Dedifferentiated amniotic fluid mesenchymal stem cell (primary cell): Measurements from ENCODE around the gene ETS2.

ENCODE experiments used
- DNase-seq: peaks from one replicate; pipeline ENCODE4 v3.0.0-alpha.2; 2016; ENCODE audit errors: extremely low spot score

Gene ETS2

DNA sequence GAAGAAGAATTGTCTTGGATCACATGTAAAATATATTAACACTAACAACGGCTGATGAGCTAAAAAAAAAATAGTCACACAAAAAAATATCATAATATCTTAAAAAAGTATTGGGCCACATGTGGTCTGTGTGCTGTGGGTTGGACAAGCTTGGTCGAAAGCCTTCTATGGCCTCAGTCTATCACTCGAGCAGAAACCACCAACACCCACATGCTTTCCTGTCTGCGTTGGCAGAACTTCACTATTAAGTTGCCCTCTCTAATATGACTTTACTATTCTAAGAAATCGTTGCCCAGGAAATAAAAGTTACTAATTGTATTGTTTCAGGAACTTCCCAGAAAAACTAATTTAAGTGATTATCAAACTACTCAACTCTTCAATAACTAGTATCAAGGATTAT, 28.2 kb upstream of the ETS2 start:
- no peak for DNase-seq

GRCh38 chr21:38780879-38781278, 24.9 kb upstream of the ETS2 start:
- no peak for DNase-seq

DNA sequence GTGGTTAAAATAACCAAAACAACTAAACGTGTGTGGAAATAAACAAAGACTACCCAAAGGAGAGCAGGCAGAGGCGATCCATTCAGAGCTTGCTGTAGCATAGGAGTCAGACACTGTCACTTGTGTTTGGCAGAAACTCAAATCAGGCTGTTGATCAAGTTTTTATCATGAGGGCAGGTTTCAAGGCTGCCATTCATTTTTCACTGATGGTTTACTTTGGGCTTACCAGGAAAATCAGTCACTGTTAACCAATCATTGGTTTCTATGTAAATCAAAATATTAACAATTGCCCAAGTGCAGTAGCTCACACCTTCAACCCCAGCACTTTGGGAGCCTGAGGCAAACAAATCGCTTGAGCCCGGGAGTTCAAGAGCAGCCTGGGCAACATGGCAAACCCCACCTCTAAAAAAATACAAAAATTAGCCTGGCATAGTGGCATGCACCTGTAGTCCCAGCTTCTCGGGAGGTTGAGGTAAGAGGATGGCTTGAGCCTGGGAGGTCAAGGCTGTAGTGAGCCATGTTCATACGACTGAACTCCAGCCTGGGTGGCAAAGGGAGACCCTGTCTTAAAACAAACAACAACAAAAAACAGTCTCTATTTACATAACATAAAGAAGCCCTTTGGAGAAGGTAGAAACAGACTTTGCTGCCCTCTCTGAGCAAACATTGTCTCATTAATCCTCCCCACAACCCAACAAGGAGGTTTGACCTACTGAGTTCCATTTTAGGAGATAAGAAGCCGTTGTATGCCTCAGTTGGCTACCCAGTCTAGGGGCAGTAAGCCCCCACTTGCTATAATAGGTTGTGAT, 21.1 kb upstream of the ETS2 start:
- DNase-seq = no peak

- DNase-seq = no peak
Observed at GRCh38 chr21:38785483-38785882, 20.2 kb upstream of the ETS2 start.

- DNase-seq = no peak
Observed at GRCh38 chr21:38787016-38787415, 18.7 kb upstream of the ETS2 start.

DNA sequence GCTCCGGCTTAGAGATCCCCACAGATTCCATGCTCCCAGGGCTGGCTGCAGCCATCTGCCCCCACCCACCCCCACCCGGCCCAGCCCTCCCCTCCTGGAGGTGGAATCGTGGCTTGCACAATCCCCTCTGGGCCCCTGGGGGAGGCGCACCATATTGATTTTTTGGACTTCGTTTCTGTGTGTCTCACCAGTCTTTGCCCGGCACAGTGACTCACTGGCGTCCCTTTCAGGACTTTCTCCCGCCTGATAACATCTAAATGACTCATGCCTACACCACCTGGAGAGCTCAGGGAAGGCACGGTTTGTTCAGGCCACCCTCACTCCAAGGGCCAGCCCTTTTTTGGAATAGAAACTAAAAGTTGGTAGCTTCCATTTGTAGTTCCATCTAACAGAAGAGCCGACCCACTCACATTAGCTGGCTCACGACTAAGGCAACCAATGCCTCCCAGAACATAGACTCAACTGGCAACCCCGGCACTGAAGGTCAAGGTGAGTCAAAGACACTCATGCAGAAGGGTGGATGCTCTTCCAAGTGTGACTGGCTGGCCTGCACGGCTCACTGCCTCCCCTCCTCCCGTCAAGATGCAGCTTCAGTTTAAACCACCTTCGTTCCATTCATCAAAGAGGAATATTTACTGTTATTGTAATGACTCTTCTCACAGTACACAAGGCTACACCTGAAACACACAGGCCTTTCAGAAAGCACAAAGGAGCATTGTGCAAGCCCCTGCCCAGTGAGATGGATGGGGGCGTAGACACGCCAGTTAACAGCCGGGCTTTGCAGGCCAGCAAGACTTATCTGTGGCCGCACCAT, 18.1 kb upstream of the ETS2 start:
- DNase-seq = no peak

DNA sequence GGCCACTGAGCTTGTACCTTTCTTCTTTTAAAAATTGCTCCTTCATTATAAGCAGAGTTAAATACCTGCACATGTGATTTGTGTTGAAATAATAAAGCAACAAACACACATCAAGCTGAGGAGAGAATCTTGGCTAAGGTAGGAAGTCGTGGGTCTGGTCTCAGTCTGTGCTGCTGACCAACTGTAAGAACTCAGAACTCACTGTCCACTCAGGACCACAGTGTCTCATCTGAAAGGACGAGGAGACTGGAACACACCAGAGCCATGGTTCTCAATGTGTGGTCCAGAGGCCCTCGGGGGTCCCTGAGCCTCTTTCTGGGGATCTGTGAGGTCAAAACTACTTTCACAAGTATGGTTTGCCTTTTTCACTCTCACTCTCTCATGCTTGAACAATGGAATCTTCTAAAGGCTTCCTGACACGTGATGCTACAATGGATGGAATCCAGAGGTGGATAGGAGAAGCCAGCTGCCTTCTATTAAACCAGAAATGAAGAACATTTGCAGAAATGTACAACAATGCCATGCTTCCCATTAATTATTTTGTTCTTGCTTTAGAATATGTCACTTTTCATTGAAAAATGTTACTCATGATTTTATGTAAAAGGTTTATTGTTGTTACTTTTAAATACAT, 17.3 kb upstream of the ETS2 start:
- no peak for DNase-seq

- DNase-seq = no peak
Observed at GRCh38 chr21:38789275-38789674, 16.5 kb upstream of the ETS2 start.

DNA sequence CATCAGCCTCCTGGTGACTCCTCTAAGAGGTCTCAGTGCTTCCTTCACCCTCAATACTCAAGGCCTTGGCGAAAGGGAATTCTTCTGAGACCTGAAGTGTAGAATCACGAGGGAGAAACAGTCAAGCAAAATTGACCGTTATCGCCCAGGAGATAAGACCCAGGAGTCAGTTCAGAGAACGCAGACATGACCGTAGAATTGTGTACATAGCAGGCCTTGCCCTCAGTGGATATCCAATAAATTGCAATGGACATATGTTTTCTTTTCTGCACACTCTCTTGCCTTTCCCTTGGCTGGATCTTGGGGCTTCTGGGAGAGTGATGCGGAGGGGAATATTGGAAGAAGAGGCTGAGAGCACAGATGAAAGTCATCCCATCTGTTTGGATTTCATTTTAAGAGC, 15.7 kb upstream of the ETS2 start:
- DNase-seq = no peak

DNA sequence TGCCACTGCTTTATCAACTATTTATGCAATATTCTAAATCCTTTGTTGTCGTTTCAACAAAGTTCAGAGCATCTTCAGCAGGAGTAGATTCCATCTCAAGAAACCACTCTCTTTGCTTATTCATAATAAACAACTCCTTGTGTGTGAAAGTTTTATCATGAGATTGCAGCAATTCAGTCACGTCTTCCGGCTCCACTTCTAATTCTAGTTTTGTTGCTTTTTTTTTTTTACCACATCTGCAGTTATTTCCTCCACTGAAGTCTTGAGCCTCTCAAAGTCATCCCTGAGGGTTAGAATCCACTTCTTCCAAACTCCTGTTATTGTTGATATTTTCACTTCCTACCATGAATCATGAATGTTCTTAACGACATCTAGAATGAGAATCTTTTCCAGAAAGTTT, 14.8 kb upstream of the ETS2 start:
- DNase-seq = no peak

- DNase-seq = no peak
Observed at GRCh38 chr21:38792676-38793459, 12.9 kb upstream of the ETS2 start.

- DNase-seq = no peak
Observed at GRCh38 chr21:38793926-38794713, 11.6 kb upstream of the ETS2 start.

GRCh38 chr21:38794978-38795377, 10.8 kb upstream of the ETS2 start:
- DNase-seq = no peak

GRCh38 chr21:38795475-38795874, 10.3 kb upstream of the ETS2 start:
- DNase-seq = no peak

DNA sequence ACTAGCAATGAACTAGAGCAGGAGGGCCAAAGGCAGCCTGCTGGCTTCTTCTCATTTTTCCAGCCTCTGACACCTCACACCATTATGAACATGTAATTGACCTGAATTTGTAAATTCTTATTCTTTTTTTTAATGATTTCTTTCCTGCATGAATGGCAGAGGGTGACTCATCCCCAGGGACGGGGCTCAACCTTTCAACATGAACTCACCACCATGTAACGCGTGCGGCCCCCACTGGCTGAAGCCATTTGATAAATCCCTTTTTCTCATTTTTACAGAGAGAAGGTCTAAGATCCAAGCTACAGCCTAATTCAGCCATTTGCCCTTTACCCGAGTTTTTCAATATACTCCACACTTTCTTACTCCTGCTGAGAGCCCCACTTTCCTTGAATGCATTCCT, 9.3 kb upstream of the ETS2 start:
- DNase-seq = no peak

- no peak for DNase-seq
Observed at GRCh38 chr21:38797470-38797869, 8.3 kb upstream of the ETS2 start.

- DNase-seq = no peak
Observed at GRCh38 chr21:38798081-38798480, 7.6 kb upstream of the ETS2 start.

GRCh38 chr21:38798481-38798882, 7.2 kb upstream of the ETS2 start:
- DNase-seq = no peak

GRCh38 chr21:38800046-38800758, 5.5 kb upstream of the ETS2 start:
- no peak for DNase-seq

- no peak for DNase-seq
Observed at GRCh38 chr21:38800924-38801744, 4.6 kb upstream of the ETS2 start.
